Urinary bladder (tissue), 4 donors: Measurements from ENCODE around the gene DEF6. TPM values are rescaled to one million over a fixed set of nuclear protein-coding genes. Genes with fewer than 3 reads are reported as not detected.

ENCODE experiments used
- DNase-seq: peaks from one replicate; pipeline ENCODE4 v3.0.0-alpha.2; 2015; ENCODE audit errors: extremely low spot score
- H3K27ac ChIP-seq: one replicate; pipeline ENCODE4 v1.5.1; 2013; ENCODE audit warnings: low read depth, mild to moderate bottlenecking, moderate library complexity
- H3K36me3 ChIP-seq: one replicate; pipeline ENCODE4 v1.6.1; 2013; ENCODE audit warnings: mild to moderate bottlenecking, moderate library complexity; ENCODE audit not compliant: insufficient read depth
- H3K4me1 ChIP-seq: one replicate; pipeline ENCODE4 v1.6.1; 2013; ENCODE audit warnings: mild to moderate bottlenecking, moderate library complexity; ENCODE audit not compliant: insufficient read depth
- H3K4me3 ChIP-seq: one replicate; pipeline ENCODE4 v1.5.1; 2013; ENCODE audit warnings: low read depth, low read length
- WGBS: extraction: QIAGEN DNeasy Blood & Tissue Kit; methylation state at CpG from one replicate; pipeline ENCODE4 v1.1.7; 2013; 5-methylcytosine and 5-hydroxymethylcytosine counted together
- polyA plus RNA-seq: library from polyadenylated mRNA; stranded (reverse); fragments of 200-250 nt; gene quantifications from one replicate; pipeline ENCODE4 v1.2.3, GENCODE V29; 2013
- total RNA-seq: library from RNA; depleted of rRNA; stranded (reverse); fragments of >200 nt; gene quantifications from one replicate; pipeline ENCODE4 v1.2.3, GENCODE V29; 2014
- donor health status: healthy with polysubstance abuse.
- donor health status: healthy.

The DEF6 gene
- total and polyA plus RNA-seq, 2 donors, result 7.2 to 7.8 TPM

GRCh38 chr6:35357677-35358076 lies 60.1 kb downstream of the DEF6 start:
- WGBS, result 68% methylated on average over 4 of the region's 4 CpGs
- Histone ChIP-seq H3K4me1 (no peaks in the 10 kb centered on the region), H3K27ac (no peak overlapping the region)

GRCh38 chr6:35358086-35358485 lies 60.5 kb downstream of the DEF6 start:
- Histone ChIP-seq H3K27ac (no peak overlapping the region), H3K36me3 (no peaks in the 10 kb centered on the region), H3K4me1 (no peaks in the 10 kb centered on the region), H3K4me3 (no peak overlapping the region)
- 34% methylated on average over 3 of the region's 3 CpGs for WGBS
- DNase-seq, result no peak

More at GRCh38 chr6:35357677-35358076, 60.1 kb downstream of the DEF6 start:
- no peak overlapping the region for H3K4me3 ChIP-seq
- H3K36me3 ChIP-seq, result peaks cover 1% of the 10 kb centered on the region
- DNase-seq, result no peak

GRCh38 chr6:35359346-35359743 lies 61.7 kb downstream of the DEF6 start:
- Histone ChIP-seq H3K4me3 (no peak overlapping the region), H3K27ac (no peak overlapping the region), H3K36me3 (no peaks in the 10 kb centered on the region), H3K4me1 (no peaks in the 10 kb centered on the region)
- no peak for DNase-seq
- WGBS, result 91% methylated on average over 5 of the region's 5 CpGs

DNA sequence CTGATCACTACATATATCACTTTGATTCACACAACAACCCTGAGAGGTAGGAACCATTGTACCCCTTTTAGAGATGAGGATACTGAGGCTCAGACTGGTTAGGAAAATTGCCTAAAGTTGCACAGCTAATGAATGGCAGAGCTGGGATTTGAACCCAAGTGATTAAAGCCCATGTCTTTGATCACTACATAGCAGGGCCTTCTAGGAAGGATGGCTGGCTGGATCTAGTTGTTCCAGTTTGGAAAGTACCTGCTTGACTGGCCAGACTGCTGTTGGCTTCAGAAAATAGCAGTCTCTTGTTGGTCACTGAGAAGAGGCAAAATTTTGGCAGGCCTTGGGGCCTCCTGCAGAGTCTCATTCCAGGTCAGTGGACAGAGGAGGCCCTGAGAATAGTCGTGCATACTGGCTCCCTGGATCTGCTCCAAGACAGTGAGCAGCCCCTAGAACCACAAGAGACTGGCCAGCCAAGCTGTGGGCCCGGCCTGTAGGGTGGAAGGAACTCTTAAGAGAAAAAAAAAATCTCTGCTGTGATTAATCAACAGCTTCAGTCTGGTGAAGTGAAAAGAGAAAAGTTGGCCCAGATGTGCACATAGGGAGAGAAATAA lies 62.2 kb downstream of the DEF6 start:
- Histone ChIP-seq H3K4me1 (no peaks in the 10 kb centered on the region), H3K27ac (no peak overlapping the region)

GRCh38 chr6:35360349-35361138 lies 62.9 kb downstream of the DEF6 start:
- Histone ChIP-seq H3K4me1 (no peaks in the 10 kb centered on the region), H3K36me3 (no peaks in the 10 kb centered on the region), H3K27ac (no peak overlapping the region), H3K4me3 (no peak overlapping the region)
- 67% methylated on average over 8 of the region's 8 CpGs for WGBS
- DNase-seq, result no peak

More for the DNA sequence above, 62.2 kb downstream of the DEF6 start:
- no peak overlapping the region for H3K4me3 ChIP-seq
- no peaks in the 10 kb centered on the region for H3K36me3 ChIP-seq
- DNase-seq, result no peak
- WGBS, result 29% methylated on average over 2 of the region's 2 CpGs

DNA sequence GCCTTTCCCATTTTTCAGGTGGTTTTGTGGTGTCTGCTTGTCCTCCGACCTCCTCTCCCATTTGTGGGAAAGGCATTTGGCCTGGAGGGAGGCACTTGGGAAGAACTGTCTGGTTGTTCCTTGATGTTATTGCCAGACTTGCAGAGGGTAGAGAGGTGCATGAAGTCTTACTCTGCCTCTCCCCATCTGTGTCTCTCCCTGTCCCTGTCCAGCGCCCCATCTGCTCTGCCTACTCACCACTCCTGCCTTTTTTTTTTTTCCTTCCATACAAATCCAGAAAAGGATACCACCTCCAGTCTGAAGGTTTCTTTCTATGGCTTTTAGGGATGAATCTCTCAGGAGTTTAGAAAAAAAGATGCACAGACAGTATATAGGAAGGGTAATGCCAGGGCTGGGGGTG lies 64.6 kb downstream of the DEF6 start:
- DNase-seq, result no peak
- H3K4me1 ChIP-seq, result no peaks in the 10 kb centered on the region
- no peaks in the 10 kb centered on the region for H3K36me3 ChIP-seq
- 94% methylated on average over 2 of the region's 2 CpGs for WGBS
- H3K4me3 ChIP-seq, result no peak overlapping the region
- H3K27ac ChIP-seq, result no peak overlapping the region

- Histone ChIP-seq H3K4me3 (no peak overlapping the region), H3K27ac (no peak overlapping the region), H3K4me1 (no peaks in the 10 kb centered on the region), H3K36me3 (no peaks in the 10 kb centered on the region)
- 76% methylated on average over 10 of the region's 10 CpGs for WGBS
- no peak for DNase-seq
Measured at GRCh38 chr6:35363293-35363750, 65.7 kb downstream of the DEF6 start.

- Histone ChIP-seq H3K27ac (no peak overlapping the region), H3K4me1 (no peaks in the 10 kb centered on the region), H3K36me3 (no peaks in the 10 kb centered on the region), H3K4me3 (no peak overlapping the region)
- no peak for DNase-seq
- 96% methylated on average over 6 of the region's 6 CpGs for WGBS
Measured at GRCh38 chr6:35365594-35366203, 68.1 kb downstream of the DEF6 start.

- no peak for DNase-seq
- H3K27ac ChIP-seq, result no peak overlapping the region
- no peaks in the 10 kb centered on the region for H3K4me1 ChIP-seq
- no peak overlapping the region for H3K4me3 ChIP-seq
- no peaks in the 10 kb centered on the region for H3K36me3 ChIP-seq
Measured at GRCh38 chr6:35366204-35366596, 68.6 kb downstream of the DEF6 start.

- WGBS, result 87% methylated on average over 5 of the region's 5 CpGs
- no peak for DNase-seq
- H3K4me1 ChIP-seq, result no peaks in the 10 kb centered on the region
- H3K36me3 ChIP-seq, result no peaks in the 10 kb centered on the region
- no peak overlapping the region for H3K27ac ChIP-seq
- H3K4me3 ChIP-seq, result no peak overlapping the region
Measured at GRCh38 chr6:35367646-35368037, 70.0 kb downstream of the DEF6 start.

DNA sequence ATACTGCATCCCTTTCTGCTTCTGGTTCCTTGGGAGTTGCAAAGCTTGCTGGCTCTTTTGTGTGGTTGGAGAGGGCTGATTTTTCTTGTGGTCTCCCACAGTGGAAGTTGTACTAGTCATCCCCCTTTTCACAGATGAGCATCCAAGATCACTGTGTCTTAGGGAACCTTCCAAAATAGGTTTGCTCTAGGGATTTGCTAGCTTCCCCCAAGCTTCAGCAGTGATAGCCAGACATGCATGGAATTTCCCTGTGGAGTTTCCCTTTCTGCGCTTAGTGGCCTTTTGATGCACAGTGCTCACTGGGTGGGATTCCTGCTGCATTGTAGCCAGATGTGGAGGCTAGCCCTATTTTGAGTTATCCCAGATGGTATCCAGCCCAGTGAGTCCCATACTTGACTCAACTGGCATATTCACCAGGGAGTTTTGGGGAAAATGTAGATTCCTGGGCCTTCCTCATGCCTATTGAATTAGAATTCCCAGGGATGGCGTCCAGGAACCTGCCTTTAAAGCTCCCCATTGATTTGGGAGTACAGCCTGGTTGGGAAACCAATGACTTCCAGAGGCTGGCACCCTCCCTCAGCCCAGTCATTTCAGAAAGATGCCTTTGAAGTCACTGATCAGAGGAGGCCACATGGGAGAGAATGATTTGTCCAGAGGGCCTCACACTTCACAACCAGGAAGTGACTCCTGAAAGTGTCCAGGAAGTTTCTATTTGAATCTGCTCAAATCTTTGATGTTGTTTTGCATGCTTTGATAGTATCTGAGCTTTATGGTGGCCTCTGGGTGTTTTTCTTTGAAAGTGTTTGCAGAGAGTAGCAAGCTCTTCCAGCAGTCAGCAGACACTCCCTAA lies 70.6 kb downstream of the DEF6 start:
- WGBS, result 87% methylated on average over 2 of the region's 2 CpGs
- Histone ChIP-seq H3K4me3 (no peak overlapping the region), H3K27ac (no peak overlapping the region), H3K4me1 (no peaks in the 10 kb centered on the region), H3K36me3 (no peaks in the 10 kb centered on the region)
- DNase-seq, result no peak

DNA sequence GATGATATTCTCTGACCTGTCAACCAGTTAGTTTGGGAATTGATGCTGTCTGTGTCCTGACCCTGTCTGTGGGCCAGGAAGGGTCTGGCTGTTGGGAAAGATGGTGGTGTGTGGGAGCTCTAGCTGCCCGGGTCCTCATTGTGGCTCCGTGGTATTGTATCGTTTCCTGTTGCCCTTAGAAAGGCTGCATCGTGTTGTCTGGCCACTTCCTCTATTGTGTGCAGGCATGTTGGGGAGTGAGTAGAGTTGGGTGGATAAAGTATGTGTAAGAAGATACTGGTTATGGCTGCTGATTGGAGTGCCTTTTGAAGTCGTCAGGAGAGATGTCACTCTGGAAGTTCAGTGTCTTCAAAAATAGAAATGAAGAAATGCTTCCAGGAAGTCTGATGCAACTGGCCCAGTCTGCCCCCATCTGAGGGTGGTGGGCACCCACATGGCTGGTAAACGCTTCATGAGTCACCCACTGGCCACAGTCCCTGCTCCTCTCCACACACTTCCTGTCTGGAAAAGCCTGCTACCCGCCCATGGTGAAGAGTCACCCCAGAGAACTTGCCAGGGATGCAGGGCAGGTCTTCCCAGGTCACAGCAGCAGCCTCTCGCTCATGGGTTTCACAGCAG lies 72.6 kb downstream of the DEF6 start:
- no peaks in the 10 kb centered on the region for H3K4me1 ChIP-seq
- no peak for DNase-seq
- no peak overlapping the region for H3K4me3 ChIP-seq
- no peak overlapping the region for H3K27ac ChIP-seq
- WGBS, result 64% methylated on average over 8 of the region's 8 CpGs
- no peaks in the 10 kb centered on the region for H3K36me3 ChIP-seq
